Right hindlimb (tissue), 1 donor: ENCODE measurements around the gene ELP1.
"Not testable (repeated sequence)": the region's sequence is repeated elsewhere in the genome, so short reads cannot be mapped to it uniquely, and the experiment has no call there.

Experiments
- DNase-seq: peaks from one replicate; pipeline ENCODE4 v3.0.0-alpha.2; 2018

ELP1 gene

DNA sequence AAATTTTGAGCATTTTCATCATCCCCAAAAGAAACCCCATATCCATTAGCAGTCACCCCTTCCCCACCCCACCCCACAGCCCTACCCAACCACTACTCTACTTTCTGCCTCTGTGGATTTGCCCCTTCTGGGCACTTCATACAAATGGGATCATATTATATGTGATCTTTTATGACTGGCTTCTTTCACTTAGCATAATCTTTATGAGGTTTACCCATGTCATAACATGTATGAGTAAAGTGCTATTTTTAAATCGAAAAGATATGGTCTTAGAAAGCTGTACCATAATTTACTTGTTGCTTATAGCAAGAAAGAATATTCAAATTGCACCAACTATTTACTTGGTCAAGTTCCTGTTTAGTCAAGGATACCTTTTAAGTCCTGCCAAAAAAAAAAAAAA is 12.7 kb downstream of the ELP1 start:
- no peak for DNase-seq

DNA sequence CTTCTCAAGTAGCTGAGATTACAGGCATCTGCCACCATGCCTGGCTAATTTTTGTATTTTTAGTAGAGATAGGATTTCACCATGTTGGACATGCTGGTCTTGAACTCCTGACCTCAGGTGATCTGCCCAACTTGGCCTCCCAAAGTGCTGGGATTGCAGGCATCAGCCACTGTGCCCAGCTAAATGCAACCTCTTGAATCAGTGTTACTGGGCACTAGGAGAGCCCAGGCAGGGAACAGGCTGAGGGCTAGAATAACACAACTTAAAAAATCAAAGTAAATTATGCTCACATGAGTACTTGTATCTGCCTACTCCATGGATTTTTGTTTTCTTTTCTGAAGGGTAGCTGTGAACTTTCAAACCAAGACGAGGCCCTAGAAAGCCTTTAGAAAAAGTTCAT is 13.5 kb downstream of the ELP1 start:
- DNase-seq = not testable (repeated sequence)

DNA sequence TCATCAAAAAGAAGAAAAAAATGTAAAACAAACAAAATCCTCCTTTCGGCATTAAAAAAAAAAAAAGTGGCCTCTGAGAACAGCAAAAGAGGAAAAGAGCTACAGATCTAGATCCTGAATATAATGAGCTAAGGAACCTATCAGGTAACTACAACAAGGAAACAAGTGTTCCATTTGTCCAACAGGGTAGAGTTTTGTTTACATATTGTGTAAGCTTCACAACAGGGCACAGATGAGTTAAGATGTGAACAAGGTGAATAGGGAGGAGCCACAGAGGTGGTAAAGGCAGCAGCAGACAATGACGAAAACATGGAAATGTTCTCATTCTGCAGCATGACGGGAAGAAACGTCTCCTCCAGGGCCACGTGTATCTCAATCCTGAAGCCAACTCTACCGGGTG is 14.4 kb downstream of the ELP1 start:
- no peak for DNase-seq

DNA sequence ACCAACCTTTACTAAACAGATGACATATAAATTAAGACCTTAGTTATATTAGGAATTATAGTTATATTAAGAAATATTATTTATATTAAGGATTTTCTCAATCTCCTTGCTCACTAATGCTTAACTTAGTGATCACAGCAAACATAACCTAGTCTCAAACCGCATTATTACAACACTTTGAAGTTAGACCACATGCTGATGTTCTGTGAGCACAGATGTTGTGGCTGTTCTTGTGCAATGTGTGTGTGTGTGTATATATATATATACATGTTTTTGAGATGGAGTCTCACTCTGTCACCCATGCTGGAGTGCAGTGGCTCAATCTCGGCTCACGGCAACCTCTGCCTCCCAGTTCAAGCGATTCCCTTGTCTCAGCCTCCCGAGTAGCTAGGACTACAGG is 20.5 kb downstream of the ELP1 start:
- no peak for DNase-seq

DNA sequence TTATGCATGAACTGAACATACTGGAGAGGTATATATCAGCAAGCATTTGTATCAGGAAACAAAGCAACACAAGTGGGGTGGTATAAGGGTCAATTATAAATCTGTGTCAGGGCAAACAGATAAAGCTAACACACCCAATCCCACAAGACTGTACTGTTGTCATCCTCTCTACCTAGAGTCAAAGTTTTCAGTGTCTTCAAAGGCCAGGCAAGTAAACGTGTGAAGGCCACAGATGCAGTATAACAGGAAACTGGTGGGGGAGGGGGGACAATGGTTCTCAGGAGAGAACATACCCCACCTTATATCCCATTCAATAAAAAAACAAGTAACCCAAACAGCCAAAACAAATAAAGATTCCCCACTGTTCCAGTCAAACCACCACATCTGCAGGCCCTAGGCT is 22.1 kb downstream of the ELP1 start:
- DNase-seq = no peak

DNA sequence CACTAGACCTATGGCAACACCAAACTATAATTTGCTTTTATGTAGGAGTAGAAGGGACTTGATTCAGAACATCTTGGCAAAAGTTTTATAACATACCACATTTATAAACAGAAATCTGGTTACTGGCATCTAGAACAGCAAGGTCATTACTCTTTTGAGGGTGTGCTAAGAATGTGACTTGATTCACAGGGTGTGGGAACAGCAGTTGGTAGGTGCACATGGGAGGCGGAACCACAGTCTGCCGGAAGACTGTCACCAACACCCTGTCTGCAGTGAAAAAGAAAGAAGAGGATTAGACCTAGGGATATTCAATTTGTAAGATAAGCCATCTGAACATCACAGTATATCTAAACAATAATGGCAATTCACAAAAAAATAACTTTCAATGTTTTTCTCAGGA is 23.0 kb downstream of the ELP1 start:
- no peak for DNase-seq

DNA sequence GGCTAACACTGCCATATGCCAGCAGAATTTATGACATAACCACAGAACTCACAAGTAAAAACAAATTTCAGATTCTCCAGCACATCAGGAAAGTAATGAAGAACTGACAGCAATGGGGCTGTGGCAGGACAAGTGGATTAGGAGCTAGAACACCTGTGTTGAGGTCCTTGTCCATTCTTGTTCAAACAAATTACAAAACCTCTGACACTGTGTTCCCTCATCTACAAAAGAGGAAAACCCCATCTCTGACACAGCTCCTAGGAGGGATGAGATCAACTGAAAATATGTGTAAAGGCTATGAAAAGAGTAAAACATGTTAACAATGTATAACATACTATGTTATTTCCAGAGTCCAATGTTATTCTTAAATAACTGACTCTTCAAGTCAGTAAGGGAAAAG is 23.5 kb downstream of the ELP1 start:
- no peak for DNase-seq

DNA sequence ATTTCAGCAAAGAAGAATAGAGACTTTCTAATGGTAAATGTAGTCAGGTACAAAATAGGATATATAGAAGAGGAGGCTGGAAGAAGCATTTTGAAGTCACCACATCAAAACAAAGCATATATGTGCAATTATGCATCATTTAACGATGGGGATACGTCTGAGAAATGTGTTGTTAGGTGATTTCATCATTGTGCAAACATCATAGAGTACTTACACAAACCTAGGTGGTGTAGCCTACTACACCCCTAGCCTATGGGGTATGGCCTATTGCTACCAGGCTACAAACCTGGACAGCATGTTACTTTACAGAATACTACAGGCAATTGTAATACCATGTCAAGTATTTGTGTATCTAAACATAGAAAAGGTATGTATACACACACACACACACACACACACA is 28.4 kb downstream of the ELP1 start:
- DNase-seq = no peak

DNA sequence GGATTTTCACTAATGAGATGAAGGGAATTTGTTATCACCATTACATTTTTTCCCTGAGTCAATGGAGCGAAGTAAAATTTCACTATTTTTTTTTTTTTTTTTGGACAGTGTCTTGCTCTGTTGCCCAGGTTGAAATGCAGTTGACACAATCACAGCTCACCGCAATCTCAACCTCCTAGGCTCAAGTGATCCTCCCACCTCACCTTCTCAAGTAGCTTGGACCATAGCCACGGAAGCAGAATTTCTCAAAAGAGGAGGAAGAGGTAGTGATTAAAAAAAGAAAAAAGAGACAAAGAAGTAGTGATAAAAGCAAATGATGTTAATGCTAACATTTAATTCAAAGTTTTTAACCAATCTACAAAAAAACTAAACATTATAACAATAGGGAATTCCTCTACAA is 29.8 kb downstream of the ELP1 start:
- no peak for DNase-seq

DNA sequence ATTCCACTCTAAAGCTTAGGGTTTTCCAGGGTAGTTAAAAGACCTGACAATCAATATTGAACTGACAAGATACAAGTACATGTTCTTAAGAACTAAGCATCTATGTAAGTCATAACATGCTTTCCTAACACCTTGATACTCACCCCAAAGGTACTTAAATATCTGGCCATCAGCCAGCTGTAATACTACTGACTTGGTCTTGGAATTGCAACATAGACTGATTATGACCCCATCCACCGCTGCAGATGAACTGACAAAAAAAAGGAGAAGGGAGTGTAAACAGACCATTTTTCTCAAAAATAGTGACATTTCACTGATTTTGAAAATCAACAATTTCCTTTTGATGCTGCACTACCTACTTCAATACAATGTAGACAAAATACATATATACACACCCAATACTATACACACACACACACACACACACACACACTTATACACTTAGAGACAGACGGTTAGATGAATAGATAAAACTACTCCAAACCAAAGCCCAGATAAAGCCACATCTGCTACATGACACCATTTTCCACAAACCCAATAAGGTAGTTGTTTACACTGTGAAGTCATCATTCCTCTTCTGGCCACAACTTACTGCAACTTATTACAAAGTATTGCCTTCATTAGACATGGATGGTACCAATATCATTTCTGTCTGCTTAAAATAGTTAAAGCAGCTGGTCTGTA is 30.4 kb downstream of the ELP1 start:
- DNase-seq = no peak

DNA sequence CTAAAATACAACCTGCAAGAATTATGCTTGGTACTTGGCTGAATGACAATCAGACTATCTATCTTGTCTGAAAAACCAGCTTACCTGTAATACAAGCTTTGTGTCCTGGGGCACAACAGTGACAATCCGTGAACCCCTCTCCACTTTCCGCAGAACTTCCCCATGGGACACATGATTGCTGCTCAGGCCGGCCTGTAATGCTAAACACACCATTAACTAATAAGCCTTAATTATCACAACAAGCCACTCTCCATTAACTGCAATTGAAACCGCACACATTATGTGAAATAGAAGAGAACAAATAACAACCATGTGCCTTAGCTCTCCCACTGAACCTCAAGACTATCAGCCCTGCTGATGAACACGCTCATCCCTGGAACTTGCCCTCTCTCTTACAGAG is 33.7 kb downstream of the ELP1 start:
- DNase-seq = no peak

DNA sequence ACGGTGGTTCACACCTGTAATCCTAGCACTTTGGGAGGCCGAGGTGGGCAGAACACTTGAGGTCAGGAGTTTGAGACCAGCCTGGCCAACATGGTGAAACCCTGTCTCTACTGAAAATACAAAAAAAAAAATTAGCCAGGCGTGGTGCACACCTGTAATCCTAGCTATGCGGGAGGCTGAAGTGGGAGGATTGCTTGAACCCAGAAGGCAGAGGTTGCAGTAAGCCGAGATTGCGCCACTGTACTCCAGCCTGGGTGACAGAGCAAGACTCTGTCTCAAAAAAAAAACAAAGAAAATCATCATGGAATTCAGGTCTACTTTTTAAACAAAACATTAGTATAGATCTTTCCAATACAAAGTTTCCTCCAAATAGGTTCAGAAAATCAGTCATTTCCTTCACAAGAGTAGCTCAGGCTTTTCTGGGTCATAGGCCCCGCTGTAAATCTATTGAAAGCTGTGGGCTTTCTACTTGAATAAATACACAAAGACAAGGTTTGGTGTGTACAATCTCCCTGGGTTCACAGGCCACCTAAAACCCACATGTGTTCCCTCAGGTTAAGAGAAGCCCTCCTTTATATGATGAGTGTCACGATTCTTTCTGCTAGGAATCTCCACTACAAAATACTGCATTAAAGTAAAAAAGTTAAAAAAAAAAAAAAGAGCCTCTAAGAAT is 34.8 kb downstream of the ELP1 start:
- DNase-seq = not testable (repeated sequence)

DNA sequence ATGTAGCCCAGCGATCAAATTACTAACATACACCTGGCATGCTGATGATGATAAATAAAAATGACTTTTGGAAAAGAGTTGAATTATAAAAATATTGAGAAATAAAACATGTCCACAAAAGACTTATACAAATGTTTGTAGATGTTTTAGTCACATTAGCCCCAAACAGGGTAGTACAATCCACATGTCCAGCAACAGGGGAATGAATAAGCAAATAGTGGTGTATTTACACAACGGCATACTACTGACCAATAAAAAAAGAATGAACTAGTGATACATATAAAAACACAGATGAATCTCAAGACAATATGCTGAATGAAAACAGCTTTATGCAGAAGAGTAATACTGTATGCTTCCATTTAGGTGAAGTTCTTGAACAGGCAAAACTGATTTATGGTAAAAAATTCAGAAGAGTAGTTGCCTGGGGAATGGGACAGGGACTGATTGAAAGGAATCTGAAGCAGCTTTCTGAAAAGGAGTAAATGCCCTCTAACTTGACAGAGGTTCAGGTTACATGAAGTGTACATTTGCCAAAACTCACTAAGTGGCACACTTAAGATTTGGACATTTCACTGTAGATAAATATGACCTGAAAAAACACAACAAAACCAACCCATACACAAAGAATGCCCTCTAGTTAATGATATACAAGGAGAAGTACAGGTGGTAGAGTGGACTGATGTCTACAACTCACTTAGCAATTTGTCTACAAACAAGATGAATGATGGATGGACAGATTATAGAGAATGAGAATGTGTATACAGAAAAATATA is 36.4 kb downstream of the ELP1 start:
- no peak for DNase-seq

DNA sequence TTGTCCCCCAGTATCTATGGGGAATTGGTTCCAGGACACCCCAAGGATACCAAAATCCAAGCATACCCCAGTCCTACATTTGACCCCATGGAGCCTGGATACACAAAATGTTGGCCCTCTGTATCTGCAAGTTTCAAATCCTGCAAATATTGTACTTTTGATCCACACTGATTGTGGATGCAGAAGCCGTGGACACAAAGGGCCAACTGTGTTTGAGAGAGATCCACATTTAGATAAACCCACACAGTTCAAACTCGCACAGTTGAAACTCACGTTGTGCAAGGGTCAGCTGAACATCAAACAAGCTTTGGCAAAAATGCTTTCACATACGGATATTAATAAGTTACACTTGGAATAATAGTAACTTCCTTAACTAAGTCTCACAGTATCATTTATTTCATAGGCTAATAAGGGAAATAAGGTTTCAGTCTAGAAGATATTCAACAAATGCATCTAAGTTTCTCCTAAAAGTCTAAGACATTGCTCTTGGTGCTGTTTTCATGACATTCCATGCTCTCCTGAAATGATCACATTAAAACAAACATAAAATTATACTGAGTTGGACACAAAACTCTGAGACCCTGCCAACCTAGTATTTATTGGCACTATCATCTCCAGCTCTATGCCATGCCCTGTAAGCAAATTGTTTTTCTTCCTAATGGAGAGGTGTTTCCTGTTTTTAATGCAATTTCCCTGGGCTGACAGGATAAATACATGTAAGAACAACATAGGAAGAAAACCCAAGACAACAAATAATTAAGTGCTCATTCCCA is 39.5 kb downstream of the ELP1 start:
- DNase-seq = no peak

DNA sequence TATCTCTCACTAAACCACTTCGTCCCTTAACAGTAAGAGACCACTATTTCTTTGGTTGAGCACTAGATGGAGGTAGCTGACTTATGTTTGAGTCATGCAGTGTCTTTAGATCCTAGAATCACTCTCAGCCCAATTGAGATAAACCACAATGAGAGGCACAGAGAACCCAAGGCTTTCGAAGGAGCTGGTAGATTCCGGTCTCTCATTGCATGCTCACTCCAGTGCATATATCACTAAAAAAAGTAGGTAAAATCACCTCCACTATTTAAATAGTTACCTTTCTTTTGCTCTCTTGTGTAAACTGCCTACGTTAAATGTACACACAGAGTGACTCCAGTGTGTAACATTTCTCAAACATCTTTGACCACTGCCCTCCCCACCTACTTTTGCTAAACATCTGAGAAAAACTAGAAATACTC is 44.3 kb downstream of the ELP1 start:
- no peak for DNase-seq

DNA sequence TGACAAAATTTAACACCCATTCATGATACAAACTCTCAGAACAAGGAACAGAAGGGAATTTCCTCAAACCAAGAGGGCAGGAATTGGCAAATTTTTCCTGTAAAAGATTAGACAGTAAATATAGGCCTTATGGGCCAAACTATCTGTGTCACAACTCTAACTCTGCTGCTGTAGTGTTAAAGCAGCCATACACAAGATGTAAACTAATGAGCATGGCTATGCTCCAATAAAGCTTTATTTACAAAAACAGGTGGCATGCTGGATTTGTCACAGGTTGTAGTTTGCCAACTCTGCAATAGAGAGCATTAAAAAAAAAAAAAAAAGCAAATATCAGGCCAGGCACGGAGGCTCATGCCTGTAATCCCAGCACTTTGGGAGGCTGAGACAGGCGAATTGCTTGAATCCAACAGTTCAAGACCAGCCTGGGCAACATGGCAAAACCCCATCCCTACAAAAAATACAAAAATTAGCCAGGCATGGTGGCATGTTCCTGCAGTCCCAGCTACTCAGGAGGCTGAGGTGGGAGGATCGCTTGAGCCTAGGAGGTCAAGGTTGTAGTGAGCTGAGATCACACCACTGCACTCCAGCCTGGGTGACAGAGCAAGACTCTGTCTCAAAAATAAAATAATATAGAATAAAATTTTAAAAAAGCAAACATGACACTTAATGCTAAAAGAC is 47.2 kb downstream of the ELP1 start:
- not testable (repeated sequence) for DNase-seq

DNA sequence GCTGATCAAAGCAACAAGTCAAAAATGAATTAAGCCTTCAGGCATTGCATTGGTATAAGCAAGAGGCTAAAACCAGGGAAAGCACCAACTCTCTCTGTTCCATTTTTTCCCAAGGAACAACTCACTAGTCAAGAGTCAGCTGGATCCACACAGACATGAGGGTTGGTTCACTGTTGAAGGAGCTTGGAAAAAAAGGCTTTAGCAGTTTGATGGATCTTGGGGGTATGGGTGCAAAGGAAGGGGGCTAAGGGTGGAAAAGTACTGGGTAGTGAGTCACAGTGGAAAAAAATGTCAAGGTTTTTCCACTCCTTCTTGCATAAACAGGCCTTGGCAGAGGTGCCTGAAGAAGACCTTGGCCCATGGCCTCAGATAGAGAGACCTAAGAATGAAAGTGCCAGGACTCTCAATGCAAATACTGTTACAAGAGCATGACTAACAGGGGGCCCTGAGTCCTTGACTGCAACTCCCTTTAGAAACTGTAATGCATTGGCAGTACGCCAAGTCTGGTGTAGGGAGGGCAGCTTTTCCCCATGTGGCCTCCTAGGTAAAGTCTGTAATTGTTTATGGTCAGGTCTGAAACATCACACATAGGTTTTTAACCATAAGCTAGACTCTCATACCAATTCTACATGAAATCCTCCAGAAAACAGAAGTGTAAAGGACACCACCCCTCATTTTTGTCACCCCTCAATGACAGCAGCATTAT is 48.1 kb downstream of the ELP1 start:
- no peak for DNase-seq

DNA sequence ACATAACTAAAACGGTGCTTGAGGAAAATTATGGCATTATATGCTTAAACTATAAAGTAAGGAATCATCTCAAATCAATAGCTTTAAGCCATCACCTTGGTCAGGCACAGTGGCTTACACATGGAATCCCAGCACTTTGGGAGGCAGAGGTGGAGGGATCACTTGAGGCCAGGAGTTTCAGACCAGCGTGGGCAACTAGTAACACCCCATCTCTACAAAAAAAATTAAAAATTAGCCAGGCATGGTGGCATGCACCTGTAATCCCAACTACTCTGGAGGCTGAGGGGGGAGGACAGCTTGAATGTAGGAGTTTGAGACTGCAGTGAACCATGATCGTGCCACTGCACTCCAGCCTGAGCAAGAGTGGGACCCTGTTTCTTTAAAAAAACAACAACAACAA is 49.2 kb downstream of the ELP1 start:
- no peak for DNase-seq

DNA sequence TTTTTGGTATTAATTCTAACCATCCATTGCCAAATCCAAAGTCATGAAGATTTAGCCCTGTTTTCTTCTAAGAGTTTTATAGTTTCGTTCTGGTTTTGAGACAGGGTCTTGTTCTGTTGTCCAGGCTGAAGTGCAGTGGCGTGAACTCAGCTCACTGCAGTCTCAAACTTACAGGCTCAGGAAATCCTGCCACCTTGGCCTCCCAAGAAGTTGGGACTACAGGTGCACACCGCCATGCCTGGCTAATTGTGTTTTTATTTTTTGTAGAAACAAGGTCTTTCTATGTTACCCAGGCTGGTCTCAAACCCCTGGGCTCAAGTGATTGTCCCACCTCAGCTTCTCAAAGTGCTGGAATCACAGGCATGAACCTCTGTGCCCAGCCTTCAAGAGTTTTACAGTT is 50.8 kb downstream of the ELP1 start:
- no peak for DNase-seq

DNA sequence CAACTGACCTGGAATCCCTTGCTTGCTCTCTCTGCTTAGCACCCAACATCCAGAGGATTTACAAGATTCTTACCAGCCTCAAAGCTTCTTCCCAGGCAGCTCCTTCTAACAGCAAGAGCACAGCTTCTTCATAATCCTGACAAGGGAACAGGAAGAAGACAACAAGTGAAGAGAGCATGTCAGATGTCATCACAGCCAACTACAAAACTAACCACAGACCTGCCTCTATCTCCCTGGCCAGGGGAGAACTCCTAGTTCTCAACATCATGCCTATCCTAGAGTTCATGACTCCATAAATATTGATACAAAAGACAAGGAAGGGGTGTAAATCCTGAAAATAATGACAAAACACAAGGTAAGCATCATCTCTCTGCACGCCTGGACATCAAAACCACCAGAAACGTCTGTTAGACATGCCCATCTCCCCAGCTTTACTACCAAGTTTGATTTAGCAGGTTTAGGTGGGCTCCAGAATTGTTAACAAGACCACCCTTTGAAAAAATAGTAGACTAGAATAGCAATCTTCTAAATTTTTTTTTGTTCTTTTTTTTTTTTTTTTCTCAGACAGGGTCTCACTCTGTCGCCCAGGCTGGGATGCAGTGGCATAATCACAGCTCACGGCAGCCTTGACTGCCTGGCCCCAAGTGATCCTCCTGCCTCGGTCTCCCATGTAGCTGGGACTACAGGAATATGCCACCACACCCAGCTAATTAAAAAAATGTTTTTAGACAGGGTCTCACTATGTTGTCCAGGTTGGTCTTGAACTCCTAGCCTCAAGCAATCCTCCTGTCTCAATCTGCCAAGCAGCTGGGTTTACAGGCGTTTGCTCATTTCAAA is 51.7 kb downstream of the ELP1 start:
- no peak for DNase-seq

DNA sequence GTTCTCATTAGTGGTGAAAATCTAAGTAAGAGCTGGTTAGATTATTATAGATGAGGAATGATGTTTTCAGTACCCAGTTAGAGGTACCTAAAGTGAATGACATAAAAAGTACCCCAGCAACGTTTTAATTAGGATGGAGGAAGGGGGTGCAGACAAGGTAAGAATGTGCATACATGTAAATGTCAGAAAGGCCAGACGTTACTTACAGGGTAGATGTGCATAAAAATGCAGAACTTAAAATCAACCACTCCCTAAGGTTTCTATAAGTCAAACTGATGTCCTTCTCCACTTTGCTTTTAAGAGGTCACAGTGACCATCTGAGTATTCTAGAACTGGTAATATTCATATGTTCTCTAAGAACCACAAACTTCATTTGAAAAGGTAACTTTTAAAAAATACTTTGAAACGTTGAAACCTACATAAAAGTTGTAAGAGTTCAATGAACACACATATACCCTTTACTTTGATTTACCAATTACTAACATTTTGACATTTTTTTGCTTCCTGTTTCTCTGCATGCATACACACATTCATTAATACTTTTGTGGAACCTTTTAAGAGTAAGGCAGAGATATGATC is 53.1 kb downstream of the ELP1 start:
- no peak for DNase-seq
